H1 (cell line): Measurements from ENCODE around the gene TNFAIP8. TPM values are rescaled to one million over a fixed set of nuclear protein-coding genes. Genes with fewer than 3 reads are reported as not detected.

ENCODE experiments used
- ATF2 ChIP-seq: IDR thresholded peaks from 2 replicates; pipeline ENCODE4 v1.6.1; 2012; ENCODE audit warnings: low read length, inconsistent platforms
- CREB1 ChIP-seq: IDR thresholded peaks from 2 replicates; pipeline ENCODE4 v1.6.1; 2012; ENCODE audit warnings: inconsistent platforms
- GTF2F1 ChIP-seq: IDR thresholded peaks from 2 replicates; pipeline ENCODE4 v1.6.1; 2012; ENCODE audit warnings: low read depth, low read length, improper control_type of control experiment, borderline replicate concordance
- HDAC6 ChIP-seq: IDR thresholded peaks from one replicate; pipeline ENCODE4 v1.7.1; 2012; ENCODE audit warnings: low read depth, mild to moderate bottlenecking, inconsistent platforms, low read length, moderate library complexity
- NANOG ChIP-seq: IDR thresholded peaks from 2 replicates; pipeline ENCODE4 v1.6.1; 2011; ENCODE audit warnings: low read length, low read depth, mild to moderate bottlenecking, inconsistent platforms; ENCODE audit not compliant: insufficient read depth, poor library complexity, severe bottlenecking
- POLR2AphosphoS5 ChIP-seq: IDR thresholded peaks from 2 replicates; pipeline ENCODE4 v1.6.1; 2011; ENCODE audit warnings: low read depth, low read length
- SAP30 ChIP-seq: fragments of 300-600 bp; sonication (generic); IDR thresholded peaks from 2 replicates; pipeline ENCODE4 v1.7.1; 2012; ENCODE audit warnings: low read length, moderate library complexity, mild to moderate bottlenecking, inconsistent platforms; ENCODE audit not compliant: insufficient read depth, insufficient replicate concordance
- SIN3A ChIP-seq, 2 experiments: IDR thresholded peaks in 1 of 2; conservative IDR thresholded peaks in 1 of 2; 2 replicates each; pipeline ENCODE4 v1.6.1; 2011 to 2012; ENCODE audit warnings: low read length in 2 of 2, improper control_type of control experiment in 1 of 2, low read depth in 1 of 2, mild to moderate bottlenecking in 1 of 2
- polyA plus RNA-seq, 7 experiments: library from polyadenylated mRNA; depleted of rRNA in 3 of 7; stranded (reverse) in 5 of 7; unstranded in 2 of 7; fragments of >200 nt in 5 of 7; fragments of 200-250 nt in 2 of 7; gene quantifications; 1 replicate in 5 of 7; 2 replicates in 1 of 7; 4 replicates in 1 of 7; pipeline versions ENCODE4 v1.2.1 to v1.2.3, GENCODE V29; 2011 to 2013; ENCODE audit warnings: missing spikeins in 2 of 7, mixed read lengths in 2 of 7
- total RNA-seq: library from RNA; stranded (reverse); fragmentation: NEBNext Ultra II Directional; extraction: Animal tissue kit (Norgen Biotek cat#: 25700); gene quantifications from 2 replicates; pipeline ENCODE4 v1.2.1, GENCODE V29; 2021

TNFAIP8 gene
- total and polyA plus RNA-seq, 2 of the 8 experiments (the other 6 are each of a cell fraction or from before 2014, with no cell fraction given), result 12.4 to 19.3 TPM

DNA sequence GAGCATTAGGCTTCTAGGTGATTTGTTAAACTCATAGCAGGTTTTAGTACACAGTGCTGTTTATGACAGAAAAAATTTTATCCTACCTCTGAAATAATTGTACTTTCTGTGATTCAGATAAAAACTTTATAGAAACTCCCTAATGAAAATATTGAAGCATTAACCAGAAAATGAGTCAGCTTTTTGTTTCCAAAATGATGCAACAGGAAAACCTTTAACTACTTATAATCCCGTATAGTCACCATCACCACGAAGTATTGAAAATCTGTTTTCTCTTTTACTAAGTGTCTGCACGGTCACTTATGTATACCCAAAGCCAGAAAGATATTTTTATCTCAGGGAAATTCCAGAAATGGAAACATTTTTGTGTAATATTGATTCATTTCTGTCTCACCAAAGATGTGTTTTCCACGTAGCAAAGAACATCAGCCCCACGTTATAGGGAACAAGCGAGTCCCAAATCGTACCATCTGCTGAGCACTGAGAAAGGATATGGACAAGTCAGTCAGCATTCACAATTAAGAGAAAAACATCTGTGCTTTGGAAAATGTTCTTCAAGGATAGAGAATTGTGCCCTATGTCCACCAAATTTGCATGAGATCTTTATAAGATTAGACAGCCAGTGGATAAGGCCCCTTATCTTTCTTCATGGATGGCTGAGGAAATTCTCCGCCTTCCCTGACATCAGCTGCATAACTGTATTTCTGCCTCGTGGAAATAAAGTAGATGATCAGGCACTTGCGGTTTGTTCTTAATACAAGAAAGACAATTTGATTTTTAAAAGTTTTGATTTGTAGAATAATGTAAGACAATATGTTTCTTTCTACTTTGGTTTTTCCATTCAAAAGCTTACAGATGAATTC, 41.9 kb downstream of the TNFAIP8 start (continued):
- no peak for TF ChIP-seq POLR2AphosphoS5
- no peak for TF ChIP-seq ATF2
- TF ChIP-seq NANOG, result no peak
- TF ChIP-seq CREB1, result no peak
- TF ChIP-seq SIN3A (conservative IDR thresholded peaks at IDR 0.05 in 1 of 2, IDR thresholded peaks at IDR 0.05 in 1 of 2; ENCODE audit: low read depth in 1 of 2, low read length in 2 of 2), result no peak
- TF ChIP-seq GTF2F1, result no peak
- TF ChIP-seq SAP30, result no peak
- no peak for TF ChIP-seq HDAC6
- TF ChIP-seq, all 59 proteins: peak for 0
